Astrocyte of the spinal cord (primary cell): ENCODE results near the gene MBD3L3.
"Not testable (repeated sequence)": the region's sequence is repeated elsewhere in the genome, so short reads cannot be mapped to it uniquely, and the experiment has no call there.

ENCODE experiments used
- DNase-seq: peaks from one replicate; pipeline ENCODE4 v3.0.0; 2011; ENCODE audit warnings: low read depth, low spot score
- H3K4me3 ChIP-seq: 2 replicates; pipeline ENCODE4 v1.5.1; 2011; ENCODE audit warnings: low read depth, mild to moderate bottlenecking, low read length, moderate library complexity
- CTCF ChIP-seq: IDR thresholded peaks from 2 replicates; pipeline ENCODE4 v1.5.1; 2012; ENCODE audit warnings: low read depth, mild to moderate bottlenecking, low read length, inconsistent platforms
- in situ Hi-C: cut with HindIII; loops from 2 replicates; pipeline ENCODE4 v1.10.0; 2017; ENCODE audit warnings: low sequenced_read_pairs

MBD3L3 gene

GRCh38 chr19:7058576-7058975, at the start of gene MBD3L3:
MBD3L3 (minus strand) TSS chr19:7058676; CDS start chr19:7058605, 71 bp downstream.
- in situ Hi-C loops, DNase-seq, H3K4me3 ChIP-seq: not testable (repeated sequence)

GRCh38 chr19:7106711-7107657, 48.5 kb upstream of the MBD3L3 start:
- no peak for DNase-seq
- in situ Hi-C loops = no loop called here
- no peak overlapping the region for H3K4me3 ChIP-seq
- no peak for TF ChIP-seq CTCF

GRCh38 chr19:7104747-7105447, 46.4 kb upstream of the MBD3L3 start:
- in situ Hi-C loops = no loop called here
- TF ChIP-seq CTCF = no peak
- DNase-seq = no peak
- no peak overlapping the region for H3K4me3 ChIP-seq

- in situ Hi-C loops = no loop called here
- no peak for TF ChIP-seq CTCF
- no peak overlapping the region for H3K4me3 ChIP-seq
- DNase-seq = no peak
Observed at GRCh38 chr19:7101498-7102253, 43.2 kb upstream of the MBD3L3 start.

GRCh38 chr19:7099597-7099921, 41.1 kb upstream of the MBD3L3 start:
- no peak for TF ChIP-seq CTCF
- in situ Hi-C loops = no loop called here
- no peak for DNase-seq
- peak overlapping the region; percentile 75 for H3K4me3 ChIP-seq

GRCh38 chr19:7098701-7099596, 40.5 kb upstream of the MBD3L3 start:
- DNase-seq = peak; percentile 93
- peak overlapping the region; percentile 75 for H3K4me3 ChIP-seq
- in situ Hi-C loops = no loop called here
- TF ChIP-seq CTCF = no peak
